H1 (cell line): ENCODE data around the gene COLEC12. TPM values are rescaled to one million over a fixed set of nuclear protein-coding genes. Genes with fewer than 3 reads are reported as not detected.

Experiments
- CTCF ChIA-PET: fragments of 300-600 bp; sonication (Branson Sonifier 250); formaldehyde crosslinking; loops from one replicate; lab custom pipeline; 2021; ENCODE audit not compliant: partially characterized antibody; lab: Charles Lee
- POLR2A ChIA-PET: fragments of 300-600 bp; sonication (Branson Sonifier 250); formaldehyde crosslinking; loops from one replicate; lab custom pipeline; 2021; ENCODE audit warnings: inconsistent platforms; ENCODE audit not compliant: partially characterized antibody; lab: Charles Lee
- DNase-seq, 2 experiments: peaks; one replicate each; pipeline versions ENCODE4 v3.0.0 to v3.0.0-alpha.2; 2010 to 2022; ENCODE audit warnings: low spot score in 2 of 2, low read depth in 1 of 2, mixed read lengths in 1 of 2
- FAIRE-seq: peaks from 2 replicates; lab custom pipeline; 2011; peaks lifted over from hg19 to GRCh38; lab: Jason Lieb, UNC
- H2AFZ ChIP-seq: 2 replicates; pipeline ENCODE4 v1.8.1; 2012; ENCODE audit warnings: low read length, inconsistent platforms
- H2AK5ac ChIP-seq: 2 replicates; pipeline ENCODE4 v1.6.1; 2013; ENCODE audit warnings: low read depth, low read length
- H2BK120ac ChIP-seq: replicated peaks from 2 replicates; pipeline ENCODE3; 2013; ENCODE audit warnings: low read depth, low read length, inconsistent platforms
- H2BK12ac ChIP-seq: 2 replicates; pipeline ENCODE4 v1.6.1; 2013; ENCODE audit warnings: low read depth, low read length
- H2BK15ac ChIP-seq: 2 replicates; pipeline ENCODE4 v1.6.1; 2013; ENCODE audit warnings: low read length
- H2BK20ac ChIP-seq: 2 replicates; pipeline ENCODE4 v1.6.1; 2013; ENCODE audit warnings: low read length
- H2BK5ac ChIP-seq: 2 replicates; pipeline ENCODE4 v1.6.1; 2013; ENCODE audit warnings: low read depth, low read length
- H3K14ac ChIP-seq: 2 replicates; pipeline ENCODE4 v1.6.1; 2013; ENCODE audit warnings: inconsistent platforms; ENCODE audit not compliant: insufficient read length
- H3K18ac ChIP-seq: 2 replicates; pipeline ENCODE4 v1.6.1; 2013; ENCODE audit warnings: low read length; ENCODE audit errors: extremely low read depth
- H3K23ac ChIP-seq: 2 replicates; pipeline ENCODE4 v1.6.1; 2013; ENCODE audit warnings: inconsistent platforms; ENCODE audit not compliant: insufficient read length
- H3K23me2 ChIP-seq: 2 replicates; pipeline ENCODE4 v1.6.1; 2013; ENCODE audit warnings: low read depth, low read length
- H3K27ac ChIP-seq: 2 replicates; pipeline ENCODE4 v1.6.1; 2011; ENCODE audit warnings: low read depth, low read length, inconsistent platforms
- H3K27me3 ChIP-seq, 4 experiments: replicated peaks in 1 of 4; 1 replicate in 1 of 4; 2 replicates in 3 of 4; pipeline versions ENCODE4 v1.6.1 to v1.8.1; 2011 to 2013; ENCODE audit warnings: low read length in 3 of 4, mild to moderate bottlenecking in 3 of 4, inconsistent platforms in 2 of 4, mixed read lengths in 2 of 4, moderate library complexity in 1 of 4; ENCODE audit not compliant: control insufficient read depth in 3 of 4, insufficient read depth in 3 of 4; ENCODE audit errors: extremely low read depth in 1 of 4
- H3K36me3 ChIP-seq, 4 experiments: 2 replicates each; pipeline versions ENCODE4 v1.6.1 to v1.8.1; 2011 to 2013; ENCODE audit warnings: mild to moderate bottlenecking in 4 of 4, low read length in 3 of 4, moderate library complexity in 2 of 4, control low read depth in 1 of 4, inconsistent platforms in 1 of 4; ENCODE audit not compliant: insufficient read depth in 4 of 4, control insufficient read depth in 2 of 4
- H3K4ac ChIP-seq: replicated peaks from 2 replicates; pipeline ENCODE3; 2013; ENCODE audit warnings: low read length, low read depth, mixed read lengths, inconsistent platforms; ENCODE audit not compliant: insufficient read length
- H3K4me1 ChIP-seq, 4 experiments: replicated peaks in 1 of 4; 1 replicate in 1 of 4; 2 replicates in 3 of 4; pipeline versions ENCODE4 v1.6.1 to v1.8.1; 2011 to 2013; ENCODE audit warnings: low read length in 3 of 4, inconsistent platforms in 2 of 4, mixed read lengths in 1 of 4; ENCODE audit not compliant: insufficient read depth in 4 of 4, control insufficient read depth in 3 of 4
- H3K4me2 ChIP-seq, 2 experiments: 2 replicates each; pipeline versions ENCODE4 v1.6.1 to v1.8.1; 2011 to 2013; ENCODE audit warnings: low read depth in 2 of 2, low read length in 2 of 2, control low read depth in 1 of 2, inconsistent platforms in 1 of 2, mild to moderate bottlenecking in 1 of 2; ENCODE audit not compliant: insufficient read depth in 1 of 2
- H3K4me3 ChIP-seq, 4 experiments: fragments of 200-600, 300-600 bp in 1 of 4; sonication (generic), shearing (Covaris generic), sonication (Bioruptor Twin) in 1 of 4; 2 replicates each; pipeline versions ENCODE4 v1.5.1 to v1.8.1; 2011 to 2016; ENCODE audit warnings: low read length in 4 of 4, low read depth in 3 of 4, control low read depth in 2 of 4, inconsistent platforms in 2 of 4, mild to moderate bottlenecking in 2 of 4, mixed read lengths in 1 of 4, moderate library complexity in 1 of 4; ENCODE audit not compliant: insufficient read depth in 2 of 4; ENCODE audit errors: extremely low read depth in 1 of 4
- H3K56ac ChIP-seq: replicated peaks from 2 replicates; pipeline ENCODE3; 2013; ENCODE audit warnings: low read depth, mild to moderate bottlenecking, mixed read lengths, low read length, inconsistent platforms; ENCODE audit not compliant: insufficient read length
- H3K79me1 ChIP-seq: 2 replicates; pipeline ENCODE4 v1.6.1; 2013; ENCODE audit warnings: low read depth, low read length, control low read depth
- H3K79me2 ChIP-seq, 2 experiments: 2 replicates each; pipeline versions ENCODE4 v1.6.1 to v1.8.1; 2012 to 2013; ENCODE audit warnings: low read length in 2 of 2, mild to moderate bottlenecking in 2 of 2, inconsistent platforms in 1 of 2; ENCODE audit not compliant: insufficient read depth in 2 of 2, control insufficient read depth in 1 of 2
- H3K9ac ChIP-seq, 4 experiments: replicated peaks in 1 of 4; 1 replicate in 1 of 4; 2 replicates in 3 of 4; pipeline versions ENCODE4 v1.6.1 to v1.8.1; 2011 to 2013; ENCODE audit warnings: low read depth in 3 of 4, low read length in 3 of 4, control low read depth in 2 of 4, mild to moderate bottlenecking in 2 of 4, moderate library complexity in 2 of 4, inconsistent platforms in 1 of 4; ENCODE audit errors: extremely low read depth in 1 of 4
- H3K9me3 ChIP-seq, 2 experiments: 2 replicates each; pipeline versions ENCODE4 v1.6.1 to v1.8.1; 2012 to 2013; ENCODE audit warnings: mild to moderate bottlenecking in 2 of 2, moderate library complexity in 2 of 2, control low read depth in 1 of 2, inconsistent platforms in 1 of 2, low read depth in 1 of 2, low read length in 1 of 2, mixed read lengths in 1 of 2; ENCODE audit not compliant: insufficient read depth in 2 of 2
- H4K20me1 ChIP-seq, 2 experiments: replicated peaks in 1 of 2; 2 replicates each; pipeline versions ENCODE3 to v1.8.1; 2011 to 2013; ENCODE audit warnings: inconsistent platforms in 2 of 2, low read length in 2 of 2, mild to moderate bottlenecking in 1 of 2; ENCODE audit not compliant: insufficient read depth in 2 of 2, control insufficient read depth in 1 of 2
- H4K5ac ChIP-seq: 2 replicates; pipeline ENCODE4 v1.6.1; 2013; ENCODE audit warnings: low read length, low read depth, mixed read lengths, inconsistent platforms; ENCODE audit not compliant: insufficient read length
- H4K8ac ChIP-seq: 2 replicates; pipeline ENCODE4 v1.8.0; 2013; ENCODE audit warnings: mild to moderate bottlenecking, moderate library complexity, low read length, inconsistent platforms; ENCODE audit not compliant: insufficient read depth; ENCODE audit errors: extremely low read depth
- H4K91ac ChIP-seq: replicated peaks from 2 replicates; pipeline ENCODE3; 2013; ENCODE audit warnings: low read length, mixed read lengths, inconsistent platforms; ENCODE audit not compliant: insufficient read length
- GTF2F1 ChIP-seq: IDR thresholded peaks from 2 replicates; pipeline ENCODE4 v1.6.1; 2012; ENCODE audit warnings: low read depth, low read length, improper control_type of control experiment, borderline replicate concordance
- SIX5 ChIP-seq: IDR thresholded peaks from 2 replicates; pipeline ENCODE4 v1.6.1; 2011; ENCODE audit warnings: mild to moderate bottlenecking, low read depth, low read length
- TEAD4 ChIP-seq: IDR thresholded peaks from 2 replicates; pipeline ENCODE4 v1.6.1; 2012; ENCODE audit warnings: low read depth, low read length, inconsistent platforms, mixed read lengths
- WGBS, 2 experiments: shearing (Covaris generic) in 1 of 2; methylation state at CpG; one replicate each; pipeline versions ENCODE4 v1.1.6 to v1.1.7; 2013 to 2015; ENCODE audit warnings: low lambda C conversion rate in 2 of 2, mixed read lengths in 2 of 2, inconsistent platforms in 1 of 2, low coverage in 1 of 2, missing lambda C conversion rate in 1 of 2; ENCODE audit not compliant: insufficient replicate concordance in 2 of 2, insufficient coverage in 1 of 2, insufficient read length in 1 of 2; ENCODE audit errors: extremely low coverage in 1 of 2, missing lambda C conversion rate in 1 of 2; 5-methylcytosine and 5-hydroxymethylcytosine counted together
- polyA plus RNA-seq, 7 experiments: library from polyadenylated mRNA; depleted of rRNA in 3 of 7; stranded (reverse) in 5 of 7; unstranded in 2 of 7; fragments of >200 nt in 5 of 7; fragments of 200-250 nt in 2 of 7; gene quantifications; 1 replicate in 5 of 7; 2 replicates in 1 of 7; 4 replicates in 1 of 7; pipeline versions ENCODE4 v1.2.1 to v1.2.3, GENCODE V29; 2011 to 2013; ENCODE audit warnings: missing spikeins in 2 of 7, mixed read lengths in 2 of 7
- total RNA-seq: library from RNA; stranded (reverse); fragmentation: NEBNext Ultra II Directional; extraction: Animal tissue kit (Norgen Biotek cat#: 25700); gene quantifications from 2 replicates; pipeline ENCODE4 v1.2.1, GENCODE V29; 2021

Gene COLEC12
- total and polyA plus RNA-seq, 2 of the 8 experiments (the other 6 are each of a cell fraction or from before 2014, with no cell fraction given): 0.44 to 2.3 TPM

DNA sequence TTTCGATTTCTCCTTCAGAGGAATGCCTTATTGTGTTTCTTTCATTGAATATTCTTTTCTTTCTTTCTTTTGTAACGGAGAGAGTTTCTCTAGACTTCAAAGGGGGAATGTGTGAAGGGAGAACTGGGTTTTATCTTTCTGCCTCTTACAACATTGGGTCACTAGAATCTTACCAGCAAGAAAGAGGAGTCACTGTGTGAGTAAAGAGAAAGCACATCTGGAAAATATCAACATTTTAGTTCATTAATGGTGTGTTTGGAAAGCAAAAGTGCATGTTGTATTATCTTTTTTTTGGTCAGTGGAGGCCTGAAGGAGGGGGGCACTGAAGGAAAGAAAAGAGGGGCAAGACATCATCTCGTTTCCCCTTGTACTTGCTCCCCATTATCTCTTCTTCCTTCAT lies 146.0 kb downstream of the COLEC12 start:
- H3K36me3 ChIP-seq: no peaks in the 10 kb centered on the region
- no peak for FAIRE-seq
- no peak overlapping the region for H2AFZ ChIP-seq

More for the DNA sequence above, 146.0 kb downstream of the COLEC12 start:
- Histone ChIP-seq H3K4me2 (no peak overlapping the region), H3K4ac (no peak overlapping the region), H2BK12ac (no peak overlapping the region), H2AK5ac (no peak overlapping the region), H3K4me3 (no peak overlapping the region), H3K4me1 (no peaks in the 10 kb centered on the region), H4K91ac (no peak overlapping the region), H2BK15ac (no peak overlapping the region), H3K23ac (no peak overlapping the region), H4K8ac (no peak overlapping the region), H2BK20ac (no peak overlapping the region), H3K18ac (no peak overlapping the region), H3K56ac (no peak overlapping the region), H3K79me2 (no peaks in the 10 kb centered on the region), H3K79me1 (no peaks in the 10 kb centered on the region), H4K5ac (no peak overlapping the region), H3K23me2 (no peaks in the 10 kb centered on the region), H3K27ac (no peak overlapping the region), H2BK120ac (no peak overlapping the region), H3K14ac (no peak overlapping the region), H2BK5ac (no peak overlapping the region), H3K9me3 (no peaks in the 10 kb centered on the region), H3K9ac (no peak overlapping the region; a peak in 1 of 7 replicates), H4K20me1 (no peaks in the 10 kb centered on the region), H3K27me3 (no peaks in the 10 kb centered on the region)
- no peak for TF ChIP-seq SIX5
- TF ChIP-seq TEAD4: no peak
- TF ChIP-seq GTF2F1: no peak
- WGBS, 2 experiments: 70% methylated on average over 3 of the region's 3 CpGs; no CpG with 5 or more reads in 1 of the 2 experiments
- no peak for DNase-seq
- CTCF ChIA-PET: interaction anchor here (0.7 to 1.1 kb wide), 3 partner anchors 7 to 123 kb away, joined by 3 to 4 read pairs (median 3); no protein-coding TSS in a partner anchor
- POLR2A ChIA-PET: no interaction called here
